Gastroesophageal sphincter (tissue), 3 donors: ENCODE data around the gene STARD13.

ENCODE experiments used
- EP300 ChIP-seq: sonication (generic); formaldehyde crosslinking; IDR thresholded peaks from one replicate; pipeline ENCODE4 v1.6.1; 2017; ENCODE audit warnings: antibody characterized with exemption, mild to moderate bottlenecking
- TF ChIP-seq, protein P1 (sequence below), 4 experiments: fragments of 200-600 bp in 2 of 4; fragments of 450-650 bp in 2 of 4; sonication (generic) in 1 of 4; IDR thresholded peaks; one replicate each; pipeline ENCODE4 v1.5.1; 2017 to 2019; ENCODE audit warnings: antibody characterized with exemption in 4 of 4, mild to moderate bottlenecking in 2 of 4, moderate library complexity in 2 of 4

DNA sequence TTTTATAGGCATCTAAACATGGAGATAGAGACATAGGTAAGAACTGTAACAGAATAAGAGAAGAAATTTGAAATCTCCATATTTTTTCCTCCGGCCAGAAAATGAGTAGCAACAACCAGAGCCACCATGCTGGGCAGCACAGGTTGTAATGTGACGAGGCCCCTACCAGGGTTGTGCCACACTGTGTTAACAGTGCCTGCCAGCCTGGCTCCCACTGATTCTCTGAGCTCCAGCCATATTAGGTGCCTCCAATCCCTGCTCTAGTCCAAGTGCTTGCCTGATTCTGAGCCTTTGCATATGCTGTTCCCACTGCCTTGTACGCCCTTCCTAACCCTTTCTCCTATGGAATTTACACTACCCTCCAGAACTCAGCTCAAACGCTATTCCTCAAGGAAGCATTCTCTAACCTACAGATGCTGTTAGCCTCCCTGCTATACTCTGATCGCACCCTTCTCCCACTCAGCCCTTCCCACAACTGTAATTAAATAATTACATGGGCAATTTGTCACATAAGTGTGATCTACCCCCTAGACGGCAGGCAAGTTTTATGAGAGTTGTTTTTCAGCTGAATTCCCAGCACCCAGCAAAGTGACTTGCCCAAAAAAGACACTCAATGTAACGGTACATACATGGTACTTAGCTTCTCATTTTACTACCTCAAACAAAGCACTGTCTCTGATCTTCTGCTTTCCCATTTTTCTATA, 37.6 kb upstream of the STARD13 start:
- TF ChIP-seq, protein P1, sequence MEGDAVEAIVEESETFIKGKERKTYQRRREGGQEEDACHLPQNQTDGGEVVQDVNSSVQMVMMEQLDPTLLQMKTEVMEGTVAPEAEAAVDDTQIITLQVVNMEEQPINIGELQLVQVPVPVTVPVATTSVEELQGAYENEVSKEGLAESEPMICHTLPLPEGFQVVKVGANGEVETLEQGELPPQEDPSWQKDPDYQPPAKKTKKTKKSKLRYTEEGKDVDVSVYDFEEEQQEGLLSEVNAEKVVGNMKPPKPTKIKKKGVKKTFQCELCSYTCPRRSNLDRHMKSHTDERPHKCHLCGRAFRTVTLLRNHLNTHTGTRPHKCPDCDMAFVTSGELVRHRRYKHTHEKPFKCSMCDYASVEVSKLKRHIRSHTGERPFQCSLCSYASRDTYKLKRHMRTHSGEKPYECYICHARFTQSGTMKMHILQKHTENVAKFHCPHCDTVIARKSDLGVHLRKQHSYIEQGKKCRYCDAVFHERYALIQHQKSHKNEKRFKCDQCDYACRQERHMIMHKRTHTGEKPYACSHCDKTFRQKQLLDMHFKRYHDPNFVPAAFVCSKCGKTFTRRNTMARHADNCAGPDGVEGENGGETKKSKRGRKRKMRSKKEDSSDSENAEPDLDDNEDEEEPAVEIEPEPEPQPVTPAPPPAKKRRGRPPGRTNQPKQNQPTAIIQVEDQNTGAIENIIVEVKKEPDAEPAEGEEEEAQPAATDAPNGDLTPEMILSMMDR (IDR thresholded peaks at IDR 0.05), result no peak
- no peak for TF ChIP-seq EP300
